ENCODE data around the gene NGEF. TPM values are rescaled to one million over a fixed set of nuclear protein-coding genes. Genes with fewer than 3 reads are reported as not detected.

The NGEF gene
- total and polyA plus RNA-seq, 10 of the 15 experiments (the other 5 are each of a cell fraction or from before 2014, with no cell fraction given) = 0.12 TPM; not detected in 9

- ChIA-PET SMC1A (ENCODE audit: uncharacterized antibody, unreplicated experiment) (no interaction called here), POLR2A (no interaction called here), CTCF (no interaction called here), RAD21 (ENCODE audit: unreplicated experiment) (no interaction called here)
- Histone ChIP-seq H3K4me3 (no peak overlapping the region), H3K9me3 (replicated peaks; ENCODE audit: control insufficient read depth, insufficient read depth, low read length) (no peaks in the 10 kb centered on the region), H3K4me1 (ENCODE audit: control insufficient read depth, insufficient read depth, low read length) (peaks cover 9% of the 10 kb centered on the region), H4K20me1 (ENCODE audit: control insufficient read depth, insufficient read depth) (no peaks in the 10 kb centered on the region), H3K79me2 (ENCODE audit: control insufficient read depth, insufficient read depth, low read length) (no peaks in the 10 kb centered on the region), H2AFZ (ENCODE audit: control insufficient read depth, low read depth, low read length) (no peak overlapping the region), H3K27me3 (replicated peaks in 1 of 2; ENCODE audit: control insufficient read depth in 2 of 2, insufficient read depth in 2 of 2, low read length in 1 of 2) (no peaks in the 10 kb centered on the region), H3K4me2 (ENCODE audit: control insufficient read depth, insufficient read depth) (no peak overlapping the region), H3K36me3 (ENCODE audit: control insufficient read depth in 2 of 2, insufficient read depth in 2 of 2, low read length in 1 of 2) (no peaks in the 10 kb centered on the region), H3K9ac (ENCODE audit: control insufficient read depth, insufficient read depth, low read length) (no peak overlapping the region), H3K27ac (ENCODE audit: control insufficient read depth, insufficient read depth) (no peak overlapping the region)
- in situ Hi-C loops (cut with MboI) = no loop called here
- ATAC-seq = no peak
- intact Hi-C loops (cut with micrococcal nuclease; ENCODE audit: unreplicated experiment) = no loop called here
- no peak for FAIRE-seq
- DNase-seq (ENCODE audit: low read depth, low spot score) = no peak
- no TSS peak for BruUV-seq (replicated peaks)
- WGBS (ENCODE audit: insufficient coverage, insufficient replicate concordance, low lambda C conversion rate, missing lambda C conversion rate) = 44% methylated on average over 7 of the region's 7 CpGs
- no peak for TF ChIP-seq IRF5 (IDR thresholded peaks at IDR 0.05; ENCODE audit: borderline replicate concordance)
- TF ChIP-seq GABPA (IDR thresholded peaks at IDR 0.05; ENCODE audit: low read depth) = no peak
- no peak for TF ChIP-seq ZBTB4 (CRISPR knock-in tag; IDR thresholded peaks at IDR 0.05)
- no peak for TF ChIP-seq PRDM15 (CRISPR knock-in tag; IDR thresholded peaks at IDR 0.05)
- no peak for TF ChIP-seq POLR2AphosphoS5 (IDR thresholded peaks at IDR 0.05; ENCODE audit: low read length)
- TF ChIP-seq HDAC6 (IDR thresholded peaks at IDR 0.05; ENCODE audit: unreplicated experiment) = no peak
- TF ChIP-seq SIN3A (IDR thresholded peaks at IDR 0.05; ENCODE audit: low read depth, low read length) = no peak
- no peak for TF ChIP-seq ZNF217 (IDR thresholded peaks at IDR 0.05)
- no peak for TF ChIP-seq ZBTB33 (IDR thresholded peaks at IDR 0.05)
- TF ChIP-seq NFIC (IDR thresholded peaks at IDR 0.05; ENCODE audit: low read depth, low read length) = no peak
- no peak for TF ChIP-seq SMAD5 (IDR thresholded peaks at IDR 0.05; ENCODE audit: low read depth)
- TF ChIP-seq CREB1 (IDR thresholded peaks at IDR 0.05; ENCODE audit: low read depth) = no peak
- no peak for TF ChIP-seq JUND (IDR thresholded peaks at IDR 0.05; ENCODE audit: low read depth, low read length)
- TF ChIP-seq PBX3 (IDR thresholded peaks at IDR 0.05; ENCODE audit: insufficient replicate concordance, low read depth, low read length) = no peak
These were observed 61.2 kb downstream of the NGEF start for GRCh38 chr2:232951891-232952290.
